ENCODE measurements around the gene OIP5.

GRCh38 chr15:41284427-41285177 is 47.8 kb downstream of the OIP5 start:
- TF ChIP-seq CTCF (IDR thresholded peaks at IDR 0.05; ENCODE audit: low read length) (no peak), EZH2 (optimal IDR thresholded peaks at IDR 0.05; ENCODE audit: low read depth, low read length) (no peak)
